Stimulated activated CD8-positive, alpha-beta memory T cell treated with anti-CD3 and anti-CD28 coated beads, Interleukin-7, amount 100 ng/mL, for 4 hours (primary cell): Measurements from ENCODE around the gene GRAMD1A.
"Not testable (repeated sequence)": the region's sequence is repeated elsewhere in the genome, so short reads cannot be mapped to it uniquely, and the experiment has no call there.

Experiments used
- DNase-seq, 2 donors: peaks; one replicate each; pipeline ENCODE4 v3.0.0-alpha.2; 2020; ENCODE audit warnings: low read depth in 2 of 2

The GRAMD1A gene

DNA sequence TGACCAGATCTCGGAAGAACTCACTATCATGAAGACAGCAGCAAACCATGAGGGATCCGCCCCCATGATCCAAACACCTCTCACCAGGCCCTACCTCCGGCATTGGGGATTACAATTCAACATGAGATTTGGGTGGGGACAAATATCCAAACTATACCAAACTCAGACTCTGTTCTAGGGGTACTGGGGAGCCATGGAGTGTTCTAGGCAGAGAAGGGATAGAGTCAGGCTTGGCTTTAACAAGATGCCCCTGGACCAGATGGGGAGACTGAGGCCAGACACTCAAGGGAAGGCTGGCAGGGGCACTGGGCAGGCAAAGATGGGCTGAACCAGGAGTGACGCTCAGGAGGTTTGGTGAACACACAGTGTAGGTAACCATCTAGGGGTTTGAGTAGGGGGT, 18.3 kb downstream of the GRAMD1A start:
- DNase-seq, result no peak

- no peak for DNase-seq
Observed at GRCh38 chr19:35019144-35019543, 19.0 kb downstream of the GRAMD1A start.

DNA sequence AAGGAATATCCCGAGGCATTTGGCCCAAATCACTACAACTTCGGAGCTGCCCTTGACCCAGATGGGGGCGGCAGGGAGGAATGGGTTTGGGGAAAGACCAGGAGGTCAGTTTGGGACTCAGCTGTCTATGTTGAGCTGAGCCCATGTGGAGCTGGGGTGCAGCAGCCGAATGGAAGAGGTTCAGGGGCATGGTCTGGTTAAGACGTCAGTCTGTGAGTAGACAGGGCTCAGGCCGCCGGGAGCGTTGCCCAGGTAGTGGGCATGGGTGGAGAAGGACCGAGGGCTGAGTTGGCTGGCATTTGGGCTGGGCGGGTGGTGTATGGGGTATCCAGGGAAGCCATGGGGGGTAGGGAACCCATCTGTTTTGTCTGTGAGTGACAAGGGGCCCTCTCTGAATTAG, 20.9 kb downstream of the GRAMD1A start:
- no peak for DNase-seq

DNA sequence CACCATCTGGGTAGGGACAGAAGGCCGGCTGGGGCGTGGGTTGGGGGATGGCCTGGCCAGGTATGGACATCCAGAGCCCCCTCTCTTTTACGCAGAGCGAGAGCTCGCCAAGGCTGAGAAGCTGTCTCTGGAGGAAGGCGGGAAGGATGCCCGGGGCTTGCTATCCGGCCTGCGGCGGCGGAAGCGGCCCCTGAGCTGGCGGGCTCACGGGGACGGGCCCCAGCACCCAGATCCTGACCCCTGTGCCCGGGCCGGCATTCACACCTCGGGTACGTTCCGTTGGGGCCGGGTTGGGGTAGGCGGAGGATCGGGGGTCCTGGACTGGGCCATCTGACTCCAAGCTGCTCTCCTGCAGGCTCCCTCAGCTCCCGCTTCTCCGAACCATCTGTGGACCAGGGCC, 21.5 kb downstream of the GRAMD1A start:
- no peak for DNase-seq

- no peak for DNase-seq
Observed at GRCh38 chr19:35022460-35022859, 22.3 kb downstream of the GRAMD1A start.

- DNase-seq, result no peak
Observed at GRCh38 chr19:35023428-35023827, 23.3 kb downstream of the GRAMD1A start.

DNA sequence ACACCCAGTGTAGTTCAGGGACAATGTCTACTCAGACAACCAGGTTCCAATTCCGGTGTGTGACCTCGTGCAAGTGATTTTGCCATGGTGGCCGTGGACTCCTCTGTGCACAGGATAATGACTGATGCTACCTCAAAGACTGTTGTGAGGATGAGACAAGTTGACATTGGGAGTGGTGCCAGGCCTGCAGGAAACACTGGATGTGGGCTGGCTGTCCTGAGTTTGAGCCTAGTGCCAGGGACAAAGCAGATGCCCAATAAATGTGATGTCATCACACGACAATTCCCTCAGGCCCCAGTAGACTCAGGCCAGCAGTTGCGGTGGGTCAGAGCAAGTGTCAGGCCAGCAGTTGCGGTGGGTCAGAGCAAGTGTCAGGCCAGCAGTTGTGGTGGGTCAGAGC, 24.0 kb downstream of the GRAMD1A start:
- DNase-seq, result no peak

GRCh38 chr19:35025969-35026368, 25.8 kb downstream of the GRAMD1A start:
- no peak for DNase-seq

DNA sequence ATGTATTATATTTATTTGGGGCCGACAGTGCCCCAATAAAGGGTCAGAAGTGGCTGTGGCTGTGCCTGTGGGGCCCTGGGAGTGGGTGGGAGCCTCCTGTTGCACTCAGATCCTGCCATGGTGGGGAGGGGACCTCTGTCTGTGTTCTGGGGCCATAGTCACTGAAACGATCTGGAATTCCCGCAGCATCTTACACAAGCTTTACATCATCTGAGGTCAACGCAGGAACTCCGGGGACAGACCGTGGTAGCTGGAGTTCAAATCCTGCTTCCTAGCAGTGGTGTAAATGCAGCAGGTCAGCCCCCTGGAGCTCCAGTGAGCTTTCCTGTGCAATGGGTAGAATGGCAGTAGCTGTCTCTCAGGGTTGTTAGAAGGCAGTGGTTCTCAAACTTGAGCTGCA, 26.3 kb downstream of the GRAMD1A start:
- no peak for DNase-seq

GRCh38 chr19:35027009-35027408, 26.9 kb downstream of the GRAMD1A start:
- no peak for DNase-seq

DNA sequence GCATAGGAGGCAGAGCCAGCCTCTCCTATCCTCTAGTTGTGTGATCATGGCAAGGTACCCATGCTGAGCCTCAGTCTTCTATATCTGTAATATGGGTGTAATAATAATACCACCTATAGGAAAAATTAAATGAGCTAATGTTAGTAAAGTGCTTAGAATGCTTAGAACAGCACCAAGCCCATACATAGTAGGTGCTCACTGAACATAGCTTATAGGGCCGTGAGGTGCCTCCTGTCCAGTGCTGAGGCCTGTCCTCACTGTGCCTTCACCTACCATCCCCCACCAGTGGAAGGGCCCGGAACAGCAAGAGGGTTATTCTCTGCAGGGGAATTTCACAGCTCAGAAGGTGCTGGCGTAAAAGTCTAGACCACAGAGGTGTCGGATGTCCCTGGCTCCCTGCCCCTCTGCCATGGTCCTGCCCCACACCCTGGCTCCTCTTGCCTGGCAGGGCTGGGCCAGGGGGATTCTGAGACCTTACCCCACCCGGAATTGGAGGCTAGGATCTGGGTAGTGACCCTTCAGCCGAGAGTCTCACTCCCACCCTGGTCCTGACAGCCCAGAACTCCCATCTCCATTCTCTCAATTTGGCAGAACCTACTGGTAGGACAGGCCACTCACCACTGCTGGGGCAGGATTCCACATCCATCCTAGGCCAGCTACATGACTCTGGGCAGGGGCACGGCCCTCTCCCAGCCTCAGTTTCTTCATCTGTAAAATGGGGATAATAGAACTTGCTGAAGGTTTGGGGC, 27.9 kb downstream of the GRAMD1A start:
- DNase-seq, result no peak

DNA sequence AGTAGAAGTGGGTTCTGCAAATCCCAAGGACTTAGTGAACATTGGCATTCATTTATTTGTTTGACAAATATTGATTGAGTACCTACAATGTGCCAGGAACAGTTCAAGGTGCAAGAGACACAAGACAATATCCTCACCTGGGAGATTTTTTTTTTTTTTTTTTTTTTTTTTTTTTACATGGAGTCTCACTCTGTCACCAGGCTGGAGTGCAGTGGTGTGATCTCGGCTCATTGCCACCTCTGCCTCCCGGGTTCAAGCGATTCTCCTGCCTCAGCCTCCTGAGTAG, 28.4 kb downstream of the GRAMD1A start:
- DNase-seq, result not testable (repeated sequence)

DNA sequence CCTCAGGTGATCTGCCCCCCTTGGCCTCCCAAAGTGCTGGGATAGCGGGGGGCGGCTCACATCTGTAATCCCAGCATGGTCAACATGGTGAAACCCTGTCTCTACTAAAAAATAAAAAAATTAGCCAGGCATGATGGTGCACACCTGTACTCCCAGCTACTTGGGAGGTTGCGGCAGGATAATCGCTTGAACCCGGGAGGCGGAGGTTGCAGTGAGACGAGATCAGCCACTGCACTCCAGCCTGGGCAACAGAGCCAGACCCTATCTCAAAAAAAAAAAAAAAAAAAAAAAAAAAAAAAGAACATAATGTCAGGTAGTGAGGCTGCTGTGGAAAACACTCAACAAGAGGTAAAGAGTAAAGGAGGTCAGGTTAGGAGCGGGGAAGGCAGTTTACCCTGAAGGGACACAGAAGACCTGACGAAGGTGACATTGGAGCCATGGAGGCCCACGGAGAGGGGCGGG, 29.2 kb downstream of the GRAMD1A start:
- DNase-seq, result not testable (repeated sequence)

- DNase-seq, result no peak
Observed at GRCh38 chr19:35029737-35030256, 29.7 kb downstream of the GRAMD1A start.

DNA sequence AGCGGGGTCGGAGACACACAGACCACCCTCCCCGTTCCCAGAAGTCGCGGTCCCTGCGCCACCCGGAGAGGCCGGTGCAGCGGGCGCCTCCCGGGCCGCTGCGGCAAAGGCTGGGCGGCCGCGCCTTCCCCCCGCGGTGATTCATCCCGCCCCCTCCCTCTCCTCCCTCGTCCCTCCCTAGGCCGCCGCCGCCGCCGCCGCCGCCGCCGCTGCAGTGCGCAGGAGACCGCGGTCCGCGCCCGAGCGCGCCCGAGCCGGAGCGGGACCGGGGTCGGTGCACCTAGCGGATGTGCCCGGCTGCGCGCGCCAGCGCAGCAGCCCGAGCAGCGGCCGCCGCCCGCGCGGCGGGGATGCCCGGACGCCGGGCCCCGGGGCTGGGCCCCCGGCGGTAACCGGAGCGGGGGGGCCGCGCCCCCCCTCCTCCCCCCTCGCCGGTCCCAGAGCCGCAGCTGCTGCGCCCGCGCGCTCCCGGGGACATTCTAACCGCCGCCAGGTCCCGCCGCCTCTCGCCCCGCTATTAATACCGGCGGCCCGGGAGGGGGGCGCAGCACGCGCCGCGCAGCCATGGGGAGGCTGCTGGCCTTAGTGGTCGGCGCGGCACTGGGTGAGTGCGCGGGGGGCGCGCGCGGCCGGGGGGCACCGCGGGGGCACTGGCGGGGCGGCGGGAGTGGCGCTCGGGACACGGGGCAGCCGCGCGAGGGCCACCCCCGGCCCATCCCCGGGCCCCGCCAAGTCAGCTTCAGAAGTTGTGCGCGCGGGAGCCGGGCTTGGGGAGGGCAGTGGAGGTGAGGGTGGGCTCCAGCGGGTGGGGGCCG, 30.3 kb downstream of the GRAMD1A start, which contains the start of gene SCN1B:
Gene SCN1B, plus strand, starts transcription at position 214 of the 815 bp plus-strand sequence. Its CDS starts 351 bp downstream, at position 565.
- peak; percentile 22 to 67 for DNase-seq

DNA sequence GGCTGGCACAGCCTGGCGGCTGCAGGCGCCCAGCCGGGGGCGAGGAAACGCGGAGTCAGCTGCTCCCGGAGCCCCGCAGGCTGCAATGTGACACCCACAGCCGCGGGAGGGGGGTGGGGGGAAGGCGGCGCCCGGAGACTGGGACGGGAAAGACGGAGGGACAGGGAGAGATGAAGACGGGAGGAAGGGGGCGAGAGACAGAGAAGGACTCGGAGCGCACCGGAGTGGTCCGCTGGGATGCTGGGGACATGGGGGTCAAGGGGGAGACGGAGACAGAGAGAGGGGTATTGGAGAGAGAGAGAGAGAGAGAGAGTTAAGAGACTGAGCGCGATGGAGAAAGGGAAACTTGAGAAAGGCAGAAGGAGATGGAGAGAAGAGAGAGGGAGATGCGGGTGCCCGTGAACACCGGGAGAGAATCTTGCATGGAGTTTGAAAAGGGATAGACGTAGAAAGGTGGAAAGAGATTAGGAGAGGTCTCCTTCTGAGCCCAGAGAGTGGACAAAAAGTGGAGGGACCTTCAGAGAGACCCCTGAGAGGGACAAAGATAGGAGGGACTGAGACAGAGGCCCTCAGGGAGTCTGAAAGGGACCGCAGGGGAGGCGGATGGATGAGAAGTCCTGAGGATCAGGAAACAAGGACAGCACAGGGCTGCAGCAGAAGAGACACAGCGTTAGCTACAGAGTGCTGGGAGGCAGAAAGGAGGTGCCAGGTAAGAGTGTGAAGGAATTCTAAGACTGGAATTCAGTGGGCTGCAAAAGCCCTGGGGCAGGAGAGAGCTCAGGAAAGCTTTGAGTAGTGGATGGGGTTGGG, 31.2 kb downstream of the GRAMD1A start:
- DNase-seq, result no peak

DNA sequence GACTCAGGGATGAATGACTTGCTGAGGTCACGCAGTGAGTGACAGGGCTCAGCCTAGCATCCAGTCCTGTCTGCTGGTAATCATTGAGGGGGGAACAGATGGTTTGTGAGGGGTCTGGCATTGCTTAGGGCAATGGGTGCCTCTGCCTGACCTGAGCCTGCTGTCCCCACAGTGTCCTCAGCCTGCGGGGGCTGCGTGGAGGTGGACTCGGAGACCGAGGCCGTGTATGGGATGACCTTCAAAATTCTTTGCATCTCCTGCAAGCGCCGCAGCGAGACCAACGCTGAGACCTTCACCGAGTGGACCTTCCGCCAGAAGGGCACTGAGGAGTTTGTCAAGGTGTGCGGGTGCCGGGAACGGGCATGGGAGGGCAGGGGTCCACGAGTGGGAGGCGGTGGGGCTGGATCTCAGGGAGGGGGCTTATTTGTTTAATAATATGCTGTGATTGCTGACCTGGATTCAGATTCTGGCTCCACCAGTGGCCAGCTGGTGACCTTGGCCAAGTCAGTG, 32.3 kb downstream of the GRAMD1A start:
- DNase-seq, result no peak

DNA sequence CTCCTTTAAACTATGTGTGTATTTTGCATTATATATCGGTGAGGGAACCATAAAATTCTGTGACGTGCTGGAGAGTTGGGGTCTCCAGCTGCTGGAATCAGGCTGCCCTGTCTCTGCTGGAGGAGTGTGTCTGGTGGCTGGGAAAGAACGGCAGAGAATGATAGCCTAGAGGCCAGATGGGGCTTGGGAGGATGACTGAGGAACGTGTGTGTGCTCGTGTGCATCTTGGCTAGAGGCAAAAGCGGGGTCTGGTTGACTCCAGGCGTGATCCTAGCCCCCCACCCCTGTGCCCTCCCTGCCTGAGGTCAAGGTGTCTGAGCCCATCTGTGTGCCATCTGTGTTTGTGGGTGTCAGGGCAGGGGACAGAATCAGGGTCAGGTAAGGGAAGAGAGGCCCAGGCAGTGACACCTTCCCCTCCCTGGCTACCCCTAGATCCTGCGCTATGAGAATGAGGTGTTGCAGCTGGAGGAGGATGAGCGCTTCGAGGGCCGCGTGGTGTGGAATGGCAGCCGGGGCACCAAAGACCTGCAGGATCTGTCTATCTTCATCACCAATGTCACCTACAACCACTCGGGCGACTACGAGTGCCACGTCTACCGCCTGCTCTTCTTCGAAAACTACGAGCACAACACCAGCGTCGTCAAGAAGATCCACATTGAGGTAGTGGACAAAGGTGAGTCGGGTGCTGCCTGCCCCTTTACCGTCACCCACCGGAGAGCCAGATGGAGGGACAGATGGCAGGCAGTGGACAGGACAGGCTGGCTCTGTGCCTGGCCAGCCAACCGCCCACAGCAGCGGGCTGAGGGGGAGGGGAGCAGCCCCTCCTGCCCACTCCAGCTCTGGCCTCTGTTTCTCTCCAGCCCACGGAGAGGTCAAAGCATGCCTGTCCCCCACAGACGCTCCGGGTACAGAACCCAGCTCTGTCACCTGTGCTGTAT, 33.2 kb downstream of the GRAMD1A start:
- no peak for DNase-seq

DNA sequence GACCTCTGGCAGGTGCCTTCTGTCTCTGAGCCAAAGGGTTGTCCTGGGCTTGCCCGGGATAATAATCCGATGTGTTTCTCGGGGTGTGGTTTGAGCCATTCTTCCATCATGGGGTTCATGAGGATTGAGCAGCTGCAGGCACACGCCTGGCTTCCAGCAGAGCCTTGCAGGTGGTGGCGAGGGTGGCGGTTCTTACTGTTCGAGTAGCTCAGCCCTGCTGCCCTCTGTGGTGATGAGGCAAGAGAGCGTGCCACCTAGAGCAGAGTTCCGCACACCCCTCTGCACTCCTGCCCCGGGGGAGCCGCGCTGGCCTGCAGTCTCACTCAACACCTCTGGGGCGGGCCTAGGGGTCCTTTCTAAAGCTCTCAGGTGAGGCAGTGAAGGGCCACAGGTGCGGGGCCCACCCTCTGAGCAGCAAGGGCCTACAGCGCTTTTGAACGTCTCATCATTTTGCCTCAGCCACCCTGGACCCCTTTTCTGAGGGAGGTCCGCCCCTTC, 33.9 kb downstream of the GRAMD1A start:
- no peak for DNase-seq

DNA sequence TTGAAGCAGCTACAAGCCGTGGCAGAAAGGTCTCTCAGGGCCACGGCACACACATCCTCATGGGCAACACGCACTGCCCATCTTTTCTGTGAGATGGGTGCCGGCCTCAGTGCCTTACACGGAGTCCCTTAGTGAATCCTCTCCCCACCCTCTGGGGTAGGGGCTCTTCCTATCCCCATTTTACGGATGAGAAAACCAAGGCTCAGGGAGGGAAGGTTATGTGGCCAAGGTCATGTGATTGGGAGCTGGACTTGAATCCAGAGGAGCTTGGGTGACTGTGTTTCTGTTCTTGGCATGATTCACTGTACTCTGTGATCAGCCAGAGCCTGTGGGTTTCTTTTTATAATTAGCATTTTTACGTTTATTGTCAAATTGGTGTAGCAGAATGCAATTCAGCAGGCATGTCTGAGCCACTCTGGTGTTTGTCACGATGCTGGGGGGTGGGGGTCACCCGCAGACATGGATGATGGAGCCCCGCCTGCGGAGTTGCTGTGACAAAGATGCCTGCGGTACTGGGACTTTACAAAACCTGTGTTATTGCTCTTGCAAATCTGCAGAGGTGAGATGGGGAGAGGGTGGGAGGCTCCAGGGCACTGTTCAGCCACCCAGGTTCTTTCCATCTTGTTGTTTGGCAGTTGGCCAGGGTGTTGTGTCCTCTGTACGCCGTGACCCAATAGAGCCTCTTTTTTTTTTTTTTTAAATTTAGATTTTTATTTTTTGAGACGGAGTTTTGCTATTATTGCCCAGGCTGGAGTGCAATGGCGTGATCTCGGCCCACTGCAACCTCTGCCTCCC, 34.7 kb downstream of the GRAMD1A start:
- no peak for DNase-seq
